Stimulated activated CD8-positive, alpha-beta memory T cell treated with anti-CD3 and anti-CD28 coated beads, Interleukin-15, amount 100 ng/mL, for 48 hours (primary cell): Measurements from ENCODE around the gene USP47.

Source experiments
- DNase-seq, 2 donors: peaks; one replicate each; pipeline ENCODE4 v3.0.0-alpha.2; 2020; ENCODE audit warnings: low read depth in 2 of 2

Gene USP47

DNA sequence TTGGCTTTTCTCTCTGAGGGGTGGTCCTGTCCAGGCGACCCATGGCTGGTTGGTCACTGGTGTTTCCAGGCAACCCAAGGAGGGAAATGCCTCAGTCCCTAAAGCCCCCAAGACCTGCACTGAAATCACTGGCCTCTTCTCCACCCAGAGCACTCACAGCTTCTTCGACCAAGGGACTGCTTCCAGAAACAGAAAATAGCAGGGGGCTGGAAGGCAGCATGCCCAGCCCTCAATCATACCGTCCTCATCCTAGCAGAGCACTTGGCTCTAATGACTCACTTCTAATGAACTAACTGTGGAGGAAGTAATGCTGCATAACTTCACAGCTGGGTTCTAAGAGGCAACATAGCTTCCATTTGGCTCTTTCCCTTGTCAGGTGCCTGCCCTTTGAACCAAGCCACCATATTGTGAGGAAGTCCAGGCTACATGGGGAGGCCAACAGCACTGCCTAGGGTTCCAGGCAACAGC lies 139.1 kb downstream of the USP47 start:
- no peak for DNase-seq

DNA sequence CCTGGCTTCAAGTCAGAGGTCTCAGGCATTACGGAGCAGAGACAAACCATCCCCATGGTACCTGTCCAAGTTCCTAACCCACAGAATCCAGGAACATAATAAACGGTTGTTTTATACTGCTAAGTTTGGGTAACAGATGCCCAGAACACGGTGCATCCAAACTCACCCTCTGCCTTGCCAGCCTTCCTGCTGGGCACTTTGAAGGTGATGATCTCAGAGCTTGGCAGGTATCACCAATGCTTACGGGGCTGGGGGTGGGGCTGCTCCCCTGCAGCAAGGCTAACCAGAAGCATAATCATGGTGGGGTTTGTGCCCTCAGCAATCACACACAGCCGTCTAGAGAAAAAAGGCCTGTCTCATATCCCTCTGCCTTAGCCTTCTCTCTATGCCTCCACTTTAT lies 139.6 kb downstream of the USP47 start:
- no peak for DNase-seq

DNA sequence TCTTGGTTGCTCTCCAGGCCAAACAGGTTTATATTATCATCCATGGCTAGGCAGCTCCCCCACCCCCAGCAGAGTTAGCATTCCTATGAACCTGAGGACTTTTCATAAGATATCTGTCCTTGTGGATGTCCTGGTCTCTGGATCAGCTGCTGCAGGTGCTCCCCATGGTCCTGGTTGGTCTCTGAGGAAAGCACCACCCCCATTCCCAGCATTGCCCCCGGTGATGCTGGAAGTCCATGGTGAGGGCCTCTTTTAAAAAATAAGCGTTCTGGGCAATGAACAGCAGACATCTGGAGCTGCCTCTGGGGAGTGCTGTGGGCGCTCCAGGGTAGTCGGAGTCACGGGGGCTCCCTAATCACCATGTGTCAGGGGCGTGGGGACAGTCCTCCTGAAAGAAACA lies 140.1 kb downstream of the USP47 start:
- no peak for DNase-seq

DNA sequence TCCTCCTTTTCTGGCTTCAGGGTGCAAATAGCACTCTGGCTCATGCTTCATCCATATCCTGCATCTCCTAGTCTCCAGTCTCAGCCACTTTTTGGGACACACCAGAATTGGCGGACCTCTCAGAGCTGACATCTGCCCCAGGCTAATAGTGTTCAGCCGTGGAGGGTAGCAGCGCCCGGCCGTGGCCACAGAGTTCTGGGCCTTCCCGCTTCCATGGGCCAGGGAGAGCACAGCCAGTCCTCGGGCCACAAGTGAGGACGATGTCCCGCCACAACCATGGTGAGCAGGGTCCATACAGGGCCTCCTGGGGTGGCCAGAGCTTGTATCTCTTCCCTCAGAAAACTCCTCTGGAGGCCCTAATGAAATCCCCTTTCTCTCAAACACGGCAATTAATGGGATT lies 140.7 kb downstream of the USP47 start:
- DNase-seq = no peak

DNA sequence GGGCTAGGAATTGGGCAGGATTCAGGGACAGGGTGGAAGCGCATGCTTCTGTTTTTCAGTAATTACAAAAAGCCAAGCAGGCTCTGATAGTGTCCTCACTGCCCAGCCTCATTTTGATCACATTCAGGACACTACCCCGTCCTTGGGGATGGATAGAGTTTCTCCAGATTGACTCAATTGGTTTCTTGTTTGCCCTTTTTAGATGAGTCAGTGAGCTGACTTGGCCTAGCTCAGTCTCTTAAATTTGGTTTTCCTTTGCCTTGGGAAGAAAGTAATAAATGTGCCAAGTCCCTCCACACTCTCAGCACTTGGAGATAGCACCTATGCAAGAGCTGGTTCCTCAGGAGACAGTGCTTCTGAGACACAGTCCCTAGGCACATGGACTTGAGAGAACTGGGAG lies 141.2 kb downstream of the USP47 start:
- DNase-seq = no peak

DNA sequence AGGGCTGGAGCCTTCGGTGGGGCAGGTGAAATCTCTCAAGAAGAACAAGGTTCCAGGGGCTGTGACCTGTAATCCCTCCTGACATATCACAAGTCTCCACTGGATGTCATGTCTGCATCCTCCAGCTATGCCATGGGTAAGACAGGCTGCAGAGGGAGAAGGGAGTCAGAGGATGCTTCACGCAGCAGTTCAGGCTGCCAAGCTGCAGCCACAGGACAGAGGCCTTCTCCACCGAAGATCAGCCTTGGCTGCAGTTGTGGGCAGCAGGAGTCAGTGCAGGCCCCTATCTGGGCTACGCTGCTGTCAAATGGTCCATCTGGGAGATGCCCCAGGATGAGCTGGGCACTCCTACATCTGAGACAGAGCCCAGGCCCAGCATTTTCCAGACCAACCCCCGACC lies 141.7 kb downstream of the USP47 start:
- DNase-seq = no peak

DNA sequence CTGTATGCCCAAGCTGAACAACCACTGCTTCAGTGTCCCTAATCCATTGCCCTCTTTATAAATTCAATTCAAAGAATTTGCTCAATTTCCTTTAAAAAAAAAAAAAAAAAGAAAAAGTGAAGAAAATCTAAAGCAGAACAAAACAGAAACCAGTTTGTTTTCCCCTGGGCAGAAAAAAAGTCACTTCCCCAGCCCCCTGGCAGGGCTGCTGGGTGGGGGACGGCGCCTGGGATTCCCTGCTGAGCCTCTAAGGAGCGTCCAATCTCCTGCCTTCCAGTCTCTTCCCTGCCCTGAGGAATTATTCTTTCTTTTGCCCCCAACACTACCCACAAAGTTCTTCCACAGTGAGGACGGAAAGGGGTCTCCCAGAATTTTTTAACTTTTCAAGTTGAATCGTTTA lies 142.8 kb downstream of the USP47 start:
- DNase-seq = no peak

DNA sequence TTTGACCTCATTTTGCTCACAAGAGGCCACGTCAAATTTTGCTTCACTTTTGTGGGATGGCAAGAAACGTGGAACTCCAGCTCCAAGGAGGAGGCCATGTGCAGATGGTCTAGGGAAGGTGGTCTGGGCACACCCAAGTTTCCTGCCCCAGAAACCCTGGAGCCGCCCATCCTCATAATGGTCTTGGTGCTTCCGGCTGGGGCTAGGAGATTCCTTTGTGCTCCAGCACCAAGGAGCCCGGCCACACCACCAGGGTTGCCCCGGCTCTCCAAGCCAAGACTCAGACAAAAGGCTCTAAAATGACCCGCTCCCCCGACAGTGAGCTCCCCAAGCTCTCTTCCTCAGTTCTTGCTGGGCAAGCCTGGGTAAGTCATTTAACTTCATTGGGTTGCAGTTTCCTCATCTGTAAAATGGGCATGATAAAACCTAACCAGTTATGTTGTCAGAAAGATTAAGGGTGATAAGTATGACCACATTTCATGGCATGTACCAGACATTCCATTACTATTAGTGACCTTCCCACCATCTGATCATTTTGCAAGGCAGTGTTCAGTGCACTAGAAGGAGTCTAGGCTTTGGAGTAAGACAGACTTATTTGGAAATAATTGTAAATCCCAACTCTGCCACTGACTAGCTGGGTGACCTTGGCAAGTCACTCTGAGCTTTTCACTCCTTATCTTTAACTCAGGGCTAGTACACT lies 143.4 kb downstream of the USP47 start:
- DNase-seq = no peak

DNA sequence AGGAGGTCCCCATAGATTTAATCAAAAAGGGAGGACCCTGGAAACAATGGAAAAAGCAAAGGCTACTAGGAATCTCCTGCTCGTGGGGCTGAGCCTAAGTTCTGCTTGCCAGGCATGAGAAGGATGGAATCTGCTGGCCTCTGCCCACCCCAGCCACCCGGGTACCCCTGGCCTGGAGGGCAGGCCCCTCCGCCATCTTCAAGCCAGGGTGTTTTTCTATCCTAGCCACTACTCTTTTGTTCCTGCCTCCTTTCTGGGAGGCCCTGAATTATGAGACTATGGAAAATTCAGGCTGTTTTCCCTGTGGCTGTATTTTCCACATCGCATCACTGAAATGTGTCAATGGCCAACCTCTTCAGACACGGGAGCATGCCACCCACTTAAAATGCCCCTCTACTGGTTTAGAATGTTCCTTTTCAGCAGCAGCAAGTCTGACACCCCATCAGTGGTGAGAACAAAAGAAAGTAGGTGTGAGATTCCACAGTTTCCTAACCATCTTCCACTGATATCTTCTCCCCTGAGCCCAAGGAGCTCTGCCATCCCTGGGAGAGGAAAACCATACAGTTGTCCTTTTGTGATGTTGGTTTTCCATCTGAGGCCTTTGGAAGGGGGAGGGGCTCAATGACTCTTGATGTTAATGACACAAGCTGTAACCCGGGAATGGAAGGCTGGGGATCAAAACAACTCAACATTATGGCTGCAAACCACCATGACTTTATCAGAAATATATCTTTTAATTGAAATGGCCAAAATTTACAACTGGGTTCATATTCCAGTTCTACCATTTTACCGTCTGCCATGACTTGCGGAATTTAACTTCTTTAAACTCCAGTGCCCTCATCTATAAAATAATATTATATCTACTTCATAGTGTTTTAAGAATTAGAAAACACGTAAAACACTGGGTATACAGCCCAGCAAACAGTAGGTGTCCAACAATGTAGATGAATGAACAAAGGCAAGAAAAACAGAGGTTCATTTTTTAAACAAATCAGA lies 144.5 kb downstream of the USP47 start:
- DNase-seq = no peak

DNA sequence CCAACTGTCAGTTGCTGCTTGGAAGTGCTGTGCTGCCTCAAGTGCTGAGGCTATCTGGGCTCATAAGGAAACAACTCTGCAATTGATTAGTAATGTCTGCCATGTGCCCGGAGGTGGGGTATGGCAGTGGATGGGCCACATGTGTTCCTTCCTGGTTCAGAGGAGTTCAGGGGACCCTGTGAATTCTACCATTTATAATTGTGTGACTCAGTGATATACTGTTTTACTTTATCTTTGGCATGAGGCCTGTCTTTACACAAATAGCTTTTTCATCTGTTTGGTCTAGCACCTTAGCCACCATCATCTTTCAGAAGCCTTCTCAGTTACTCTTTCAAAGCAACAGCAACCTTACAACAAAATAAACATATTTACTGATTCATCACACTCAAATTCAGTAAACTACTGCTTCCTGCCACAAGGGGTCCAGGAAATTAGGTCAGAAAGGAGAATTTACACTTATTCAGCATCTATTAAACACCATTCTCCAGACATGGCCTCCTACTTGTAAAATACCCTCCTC lies 145.8 kb downstream of the USP47 start:
- DNase-seq = no peak

DNA sequence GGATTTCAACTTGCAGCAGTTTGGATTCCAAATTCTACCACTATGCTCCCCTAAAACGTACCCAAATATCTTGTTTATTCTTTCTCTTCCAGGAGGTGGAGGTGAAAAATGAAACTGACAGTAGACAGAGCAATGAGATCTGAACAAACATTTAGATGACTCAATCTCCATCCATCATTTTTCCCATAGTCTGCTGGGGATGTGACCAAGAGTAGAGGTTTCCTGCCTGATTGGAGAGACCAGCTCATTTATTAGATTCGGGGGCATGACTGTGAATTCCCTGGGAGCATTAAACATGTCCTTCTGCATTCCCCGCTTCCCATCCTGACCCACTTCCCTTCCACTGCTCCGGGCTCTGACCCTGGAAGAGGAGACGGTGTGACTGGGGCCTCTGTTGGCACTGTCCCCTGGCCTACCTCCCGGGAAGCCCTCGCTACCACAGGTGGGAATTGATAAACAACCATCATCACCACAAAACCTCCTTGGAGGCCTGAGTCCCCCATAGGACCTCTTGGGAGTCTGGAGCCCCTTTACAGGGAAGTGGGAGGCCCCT lies 146.4 kb downstream of the USP47 start:
- DNase-seq = no peak

DNA sequence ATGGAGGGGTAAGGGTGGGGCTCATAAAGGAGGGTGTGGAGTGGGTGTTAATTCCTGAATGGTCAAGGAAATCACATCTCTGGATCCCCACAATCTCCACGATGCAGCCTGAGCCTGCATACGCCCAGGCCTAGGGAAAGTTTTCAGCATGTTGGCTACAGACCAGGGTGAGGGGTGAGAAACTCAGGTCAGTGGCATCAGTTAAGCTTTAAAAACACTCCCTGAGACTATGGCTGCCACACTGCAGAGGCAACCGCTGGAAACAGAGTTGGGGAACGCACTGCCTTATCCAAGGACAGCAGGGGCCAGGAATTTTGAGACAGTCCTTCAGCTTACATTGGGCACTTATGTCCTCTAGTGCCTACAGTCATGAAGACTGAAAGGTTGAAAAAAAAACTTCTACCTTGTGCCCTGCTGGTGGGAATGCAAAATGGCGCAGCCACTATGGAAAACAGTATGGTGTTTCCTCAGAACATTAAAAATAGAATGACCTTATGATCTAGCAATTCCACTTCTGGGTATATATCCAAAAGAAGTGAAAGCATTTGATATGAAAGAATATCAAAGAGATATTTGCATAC lies 147.0 kb downstream of the USP47 start:
- DNase-seq = no peak

DNA sequence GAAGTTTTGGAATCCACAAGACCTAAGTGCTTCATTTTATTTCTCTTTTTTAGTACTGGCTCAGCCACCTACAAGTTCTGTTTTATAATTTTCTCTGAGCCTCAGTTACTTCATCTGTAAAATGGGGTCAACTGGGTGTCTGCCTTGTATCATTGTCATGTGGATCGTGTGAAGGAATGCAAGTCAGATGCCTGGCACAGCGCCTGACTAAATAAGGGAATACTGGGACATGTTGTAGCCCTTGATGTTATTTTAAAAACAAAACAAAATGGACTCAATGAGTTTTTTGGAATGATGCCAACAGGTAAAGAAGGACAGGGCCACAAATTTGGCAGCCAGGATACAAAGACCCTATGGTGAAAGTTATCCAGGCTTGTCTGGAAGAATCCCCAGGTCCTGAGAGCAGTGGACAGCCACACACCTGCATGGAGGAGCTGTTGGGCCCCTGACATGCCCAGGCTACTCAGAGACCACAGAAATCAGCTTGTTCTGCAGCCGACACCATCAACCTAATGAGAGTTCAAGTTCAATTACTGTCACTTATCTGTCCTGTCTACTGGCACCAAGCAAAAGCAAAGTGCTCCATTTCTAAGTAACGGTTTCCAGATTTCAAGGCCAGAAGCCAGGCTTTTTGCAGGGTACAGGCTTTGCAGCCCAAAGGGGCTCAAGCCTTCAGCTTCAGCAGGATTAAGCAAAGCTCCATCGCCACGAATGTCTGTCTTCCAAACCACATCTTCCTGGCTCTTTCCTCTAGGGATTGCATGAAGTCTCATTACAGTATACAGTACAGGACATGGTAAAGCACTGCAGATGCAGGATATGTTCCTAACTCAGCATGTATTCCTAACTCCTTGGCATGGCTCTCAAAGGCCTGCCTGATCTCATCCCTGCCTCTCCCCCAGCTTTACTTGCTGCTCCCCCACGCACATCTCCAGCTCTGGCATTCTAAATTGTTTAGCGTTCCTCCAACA lies 148.3 kb downstream of the USP47 start:
- no peak for DNase-seq

DNA sequence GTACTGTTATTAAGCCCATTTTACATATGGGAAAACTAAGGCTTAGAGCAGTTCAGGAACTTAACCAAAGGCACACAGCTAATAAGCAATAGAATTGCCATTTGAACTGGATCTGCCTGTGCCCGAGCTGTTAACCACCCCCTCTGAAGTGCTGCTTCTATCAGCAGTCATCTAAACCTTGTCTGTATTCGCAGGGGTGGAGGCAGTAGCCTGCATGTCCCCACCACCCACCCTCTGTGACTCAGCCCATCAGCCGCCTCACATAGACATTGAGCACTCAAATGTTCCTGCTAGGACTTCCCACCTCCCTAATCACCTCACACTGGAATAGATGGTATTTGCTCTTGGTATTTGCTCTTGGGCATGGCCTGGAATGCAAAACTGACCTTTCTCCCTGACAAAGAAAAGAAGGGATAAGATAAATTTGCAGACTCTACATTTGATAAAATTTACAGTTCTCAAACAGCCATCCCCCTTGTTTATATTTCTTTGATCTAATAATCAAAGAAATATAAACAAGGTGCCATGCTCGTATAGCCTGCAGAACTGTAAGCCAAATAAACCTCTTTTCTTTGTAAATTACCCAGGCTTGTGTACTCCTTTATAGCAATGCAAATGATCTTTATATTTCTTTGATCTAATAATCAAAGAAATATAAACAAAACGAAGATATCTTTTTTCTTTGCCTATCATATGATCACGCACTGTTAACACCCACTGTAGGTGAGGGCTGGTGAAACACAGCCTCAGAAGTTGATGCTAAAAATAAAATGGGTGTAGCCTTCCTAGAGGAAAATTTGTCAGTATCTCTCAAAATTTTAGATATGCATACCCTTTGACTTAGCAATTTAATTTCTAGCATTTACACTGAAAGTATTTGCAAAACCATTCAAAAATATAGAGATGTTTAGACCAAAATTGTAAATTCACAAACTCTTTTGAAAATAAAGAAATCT lies 150.8 kb downstream of the USP47 start:
- no peak for DNase-seq

DNA sequence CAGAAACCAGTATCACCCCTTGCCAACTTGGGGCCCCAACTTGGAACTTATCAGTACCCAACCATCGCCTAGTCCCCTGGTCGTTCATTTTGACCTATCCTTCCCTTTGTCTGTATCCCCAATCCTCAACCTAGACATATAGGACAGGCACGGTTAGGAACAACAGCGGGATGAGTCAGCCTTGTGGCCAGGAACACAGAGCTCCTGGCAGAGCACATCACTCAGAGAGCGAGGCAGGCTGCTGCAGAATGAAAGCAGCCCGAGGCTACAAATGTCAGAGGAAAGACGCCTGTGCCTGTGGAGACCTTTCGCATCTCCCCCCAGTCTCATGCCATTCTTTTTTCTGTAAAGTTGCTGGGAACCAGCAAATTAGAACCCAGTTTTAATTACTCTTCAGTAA lies 152.1 kb downstream of the USP47 start:
- no peak for DNase-seq

DNA sequence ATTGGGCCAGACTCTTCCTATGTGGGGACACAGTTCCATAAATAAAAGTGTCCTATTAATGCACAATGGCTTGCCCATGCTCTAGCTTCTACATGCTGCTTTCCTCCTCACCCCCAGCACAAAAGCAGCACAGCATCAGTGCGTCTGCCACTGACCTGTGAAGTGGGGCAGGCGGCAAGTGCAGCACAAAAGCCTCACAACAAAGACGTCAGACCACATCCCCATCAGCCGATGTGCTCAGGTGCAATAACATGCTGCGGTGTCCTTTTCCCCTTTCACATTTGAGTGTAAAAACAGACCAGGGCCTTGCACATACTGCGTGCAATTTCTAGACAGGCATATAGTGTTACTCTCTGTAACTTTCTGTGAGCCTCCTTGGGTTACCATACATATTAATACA lies 153.8 kb downstream of the USP47 start:
- no peak for DNase-seq

DNA sequence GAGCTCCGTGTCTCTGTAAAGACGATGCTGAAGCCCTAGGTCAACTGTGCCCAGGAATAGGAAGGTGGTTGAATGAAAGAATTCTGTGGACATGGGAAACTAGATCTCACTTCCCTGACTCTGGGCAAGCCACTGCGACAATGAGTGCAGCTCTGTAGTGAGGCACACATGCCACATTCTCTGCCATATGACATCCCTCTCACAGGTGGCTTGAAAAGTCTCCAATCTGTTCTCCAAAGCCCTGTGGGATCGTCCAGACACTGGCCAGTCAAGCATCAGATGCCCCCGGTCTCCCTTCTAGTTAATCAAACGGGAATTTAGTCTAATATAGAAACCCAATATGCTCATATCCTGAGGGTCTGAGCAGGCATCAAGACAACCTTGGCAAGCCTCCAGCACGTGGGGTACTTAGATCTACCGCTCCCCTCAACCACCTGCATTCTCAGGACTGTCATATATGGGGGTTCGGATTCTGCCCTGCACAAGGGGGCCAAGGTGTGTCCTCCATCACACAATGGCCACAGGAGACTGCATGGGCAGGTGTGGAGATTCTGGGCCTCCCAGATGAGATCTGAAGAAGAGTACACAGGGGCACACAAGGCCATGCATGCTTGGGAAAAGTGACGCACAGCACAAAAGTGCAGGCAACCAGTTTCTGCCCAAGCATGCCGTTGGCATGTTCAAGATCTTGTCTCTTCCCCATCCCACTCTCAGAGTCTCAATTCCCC lies 154.7 kb downstream of the USP47 start:
- DNase-seq = no peak

DNA sequence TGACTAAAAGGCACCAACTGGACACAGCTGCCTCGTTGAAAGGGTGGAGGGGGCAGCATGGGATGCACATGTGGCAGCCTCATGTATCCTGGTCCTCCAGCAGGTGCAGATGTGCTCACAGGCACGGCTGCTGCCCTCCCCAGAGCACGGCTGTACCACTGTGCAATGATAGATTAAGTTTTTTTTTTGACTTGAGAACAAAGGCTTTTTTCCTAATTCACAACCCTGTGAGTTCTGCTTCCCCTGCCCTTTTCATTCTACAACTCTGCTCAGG lies 155.2 kb downstream of the USP47 start:
- DNase-seq = no peak

DNA sequence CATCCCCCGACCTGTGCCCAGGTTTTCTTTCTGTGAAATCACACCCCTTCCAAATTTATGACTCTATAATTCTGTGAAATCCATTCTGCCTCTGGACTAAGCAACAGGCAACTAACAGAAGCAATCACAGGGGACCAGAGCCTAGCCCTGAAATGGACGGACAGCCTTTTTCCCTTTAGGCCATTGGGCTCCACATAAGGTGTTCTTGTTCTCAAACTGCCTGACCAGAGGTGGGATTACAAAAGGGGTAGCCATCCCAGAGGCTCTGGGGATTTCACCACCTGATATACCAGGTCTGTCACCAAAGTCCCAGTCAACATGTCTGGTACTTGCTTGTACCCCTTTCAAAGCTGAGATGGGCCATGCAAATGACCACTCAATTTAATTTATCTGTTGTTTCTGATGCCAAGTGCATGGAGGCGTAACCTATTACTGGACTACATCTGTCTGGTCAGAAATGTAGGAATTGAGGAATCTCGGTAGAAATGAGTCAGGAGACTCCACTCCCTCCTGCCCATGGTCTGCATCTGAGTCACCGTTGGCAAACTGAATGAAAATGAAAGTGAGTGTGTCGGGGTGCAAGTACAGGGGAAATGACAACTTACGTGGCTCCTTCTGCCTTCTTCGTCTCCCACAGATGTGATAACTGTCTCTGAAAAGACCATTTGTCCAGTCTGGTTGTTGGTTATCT lies 156.5 kb downstream of the USP47 start:
- no peak for DNase-seq
